IPS-18a (cell line): ENCODE results near the gene PRPF19.

ENCODE experiments used
- H3K27ac ChIP-seq: one replicate; pipeline ENCODE4 v1.5.1; 2013; ENCODE audit warnings: low read length
- H3K27me3 ChIP-seq: one replicate; pipeline ENCODE4 v1.6.1; 2013; ENCODE audit warnings: mild to moderate bottlenecking, low read length; ENCODE audit not compliant: control insufficient read depth, insufficient read depth
- H3K36me3 ChIP-seq: one replicate; pipeline ENCODE4 v1.6.1; 2013; ENCODE audit warnings: low read depth, low read length; ENCODE audit not compliant: control insufficient read depth
- H3K4me1 ChIP-seq: one replicate; pipeline ENCODE4 v1.6.1; 2013; ENCODE audit warnings: low read depth, low read length; ENCODE audit not compliant: control insufficient read depth
- H3K4me3 ChIP-seq: one replicate; pipeline ENCODE4 v1.5.1; 2013; ENCODE audit warnings: low read length
- H3K9ac ChIP-seq: one replicate; pipeline ENCODE4 v1.6.1; 2013; ENCODE audit warnings: mild to moderate bottlenecking, low read length, moderate library complexity
- H3K9me3 ChIP-seq: one replicate; pipeline ENCODE4 v1.6.1; 2013; ENCODE audit warnings: low read depth, low read length; ENCODE audit not compliant: control insufficient read depth

PRPF19 gene

GRCh38 chr11:60946601-60947264 is 40.3 kb upstream of the PRPF19 start:
- H3K9me3 ChIP-seq, result no peaks in the 10 kb centered on the region
- no peak overlapping the region for H3K9ac ChIP-seq
- H3K27me3 ChIP-seq, result peaks cover 16% of the 10 kb centered on the region
- no peaks in the 10 kb centered on the region for H3K36me3 ChIP-seq
- no peak overlapping the region for H3K27ac ChIP-seq
- no peaks in the 10 kb centered on the region for H3K4me1 ChIP-seq
- H3K4me3 ChIP-seq, result no peak overlapping the region

DNA sequence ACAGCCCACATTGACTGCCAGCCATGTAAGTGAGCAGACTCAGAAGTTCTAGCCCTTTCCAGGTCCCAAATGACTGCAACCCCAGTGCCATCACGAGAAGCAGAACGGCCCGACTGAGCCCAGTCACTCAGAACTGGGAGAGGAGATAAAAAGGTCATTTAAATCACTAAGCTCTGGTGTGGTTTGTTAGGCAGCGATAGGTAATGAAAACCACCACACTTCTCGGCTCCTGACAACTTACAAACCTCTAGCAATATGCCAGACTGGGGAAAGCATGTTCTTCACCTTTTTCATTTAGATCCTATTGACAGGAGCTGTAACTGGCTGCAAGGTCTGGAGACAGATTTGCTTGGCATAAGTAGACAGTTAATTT is 38.9 kb upstream of the PRPF19 start:
- Histone ChIP-seq H3K4me1 (no peaks in the 10 kb centered on the region), H3K27me3 (peaks cover 8% of the 10 kb centered on the region), H3K9ac (no peak overlapping the region), H3K4me3 (no peak overlapping the region), H3K9me3 (no peaks in the 10 kb centered on the region), H3K36me3 (no peaks in the 10 kb centered on the region), H3K27ac (no peak overlapping the region)

DNA sequence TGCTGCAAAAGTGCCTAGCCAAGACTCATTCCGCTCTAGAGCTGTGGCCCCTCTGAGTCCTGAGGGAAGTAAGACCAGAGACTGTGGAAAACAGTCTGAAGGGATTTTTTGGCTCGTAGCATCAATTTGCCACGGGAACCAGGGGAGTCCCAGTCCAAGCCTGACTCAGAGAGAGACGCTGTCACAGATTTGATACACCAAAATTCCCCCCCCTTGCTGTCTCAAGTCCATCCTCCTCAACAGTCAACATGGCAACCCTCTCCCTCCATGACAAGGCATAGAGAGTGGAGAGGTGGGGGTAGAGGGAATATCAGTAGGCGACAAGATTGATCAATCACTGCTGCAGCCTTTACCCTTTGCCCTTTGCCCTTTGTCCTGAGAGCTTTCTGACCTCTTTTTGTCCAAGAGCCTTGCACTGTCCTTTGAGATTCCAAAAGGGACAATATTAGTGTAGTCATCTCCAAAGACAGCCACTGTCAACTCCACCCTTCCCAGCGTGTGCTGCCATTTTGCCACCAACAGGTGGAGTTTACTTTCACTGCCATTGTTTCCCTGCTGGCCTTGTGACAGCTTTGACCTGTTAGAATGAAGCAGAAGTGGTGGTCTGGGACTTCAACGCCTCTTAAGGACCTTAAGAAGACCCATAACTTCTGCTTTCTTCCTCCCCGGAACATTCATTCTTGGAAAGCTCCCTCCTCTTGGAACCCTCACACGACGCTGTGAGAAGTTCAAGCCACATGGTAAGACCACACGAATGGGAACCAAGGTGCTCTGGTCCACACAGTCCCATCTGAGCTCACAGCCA is 38.3 kb upstream of the PRPF19 start:
- Histone ChIP-seq H3K4me3 (no peak overlapping the region), H3K9me3 (no peaks in the 10 kb centered on the region), H3K27me3 (peaks cover 3% of the 10 kb centered on the region)

DNA sequence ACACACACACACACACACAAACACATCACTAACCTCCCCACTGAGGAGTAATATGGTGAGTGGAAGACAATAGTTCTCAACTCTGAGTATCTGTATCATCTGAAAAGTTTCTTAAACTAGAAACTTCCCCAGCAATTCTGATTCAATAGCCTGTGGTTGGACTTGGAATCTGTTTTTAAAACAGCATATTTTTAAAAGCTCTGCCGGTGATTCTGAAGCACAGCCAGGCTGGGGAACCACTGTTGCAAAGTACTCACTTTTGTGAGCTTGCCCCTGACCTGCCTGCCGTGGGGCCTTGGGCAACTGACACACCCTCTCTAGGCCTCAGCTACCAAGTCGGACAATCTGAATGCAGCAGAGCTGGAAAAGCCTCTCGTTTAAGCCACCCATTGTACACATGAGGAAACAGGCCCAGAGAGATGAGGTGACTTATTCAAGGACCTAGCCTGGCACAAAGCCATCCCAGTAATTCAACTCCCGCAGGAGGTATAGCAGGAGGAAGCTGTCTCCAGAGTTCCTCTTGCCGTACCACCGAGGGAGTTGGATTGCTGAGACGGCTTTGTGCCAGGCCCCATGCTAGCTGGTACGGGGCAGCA is 36.7 kb upstream of the PRPF19 start:
- H3K4me1 ChIP-seq, result no peaks in the 10 kb centered on the region
- H3K27ac ChIP-seq, result no peak overlapping the region
- no peak overlapping the region for H3K4me3 ChIP-seq
- H3K36me3 ChIP-seq, result no peaks in the 10 kb centered on the region
- H3K9me3 ChIP-seq, result no peaks in the 10 kb centered on the region
- H3K9ac ChIP-seq, result no peak overlapping the region
- no peaks in the 10 kb centered on the region for H3K27me3 ChIP-seq

More for the DNA sequence above, 38.3 kb upstream of the PRPF19 start:
- H3K4me1 ChIP-seq, result no peaks in the 10 kb centered on the region
- no peak overlapping the region for H3K27ac ChIP-seq
- H3K9ac ChIP-seq, result no peak overlapping the region
- H3K36me3 ChIP-seq, result no peaks in the 10 kb centered on the region

- Histone ChIP-seq H3K4me3 (no peak overlapping the region), H3K27me3 (no peaks in the 10 kb centered on the region), H3K4me1 (no peaks in the 10 kb centered on the region), H3K27ac (no peak overlapping the region), H3K9ac (no peak overlapping the region), H3K9me3 (no peaks in the 10 kb centered on the region), H3K36me3 (no peaks in the 10 kb centered on the region)
These were observed 35.8 kb upstream of the PRPF19 start for GRCh38 chr11:60942219-60942618.

GRCh38 chr11:60941371-60942119 is 35.2 kb upstream of the PRPF19 start:
- Histone ChIP-seq H3K27ac (no peak overlapping the region), H3K9ac (no peak overlapping the region), H3K27me3 (no peaks in the 10 kb centered on the region), H3K4me3 (no peak overlapping the region), H3K36me3 (no peaks in the 10 kb centered on the region), H3K4me1 (no peaks in the 10 kb centered on the region), H3K9me3 (no peaks in the 10 kb centered on the region)

DNA sequence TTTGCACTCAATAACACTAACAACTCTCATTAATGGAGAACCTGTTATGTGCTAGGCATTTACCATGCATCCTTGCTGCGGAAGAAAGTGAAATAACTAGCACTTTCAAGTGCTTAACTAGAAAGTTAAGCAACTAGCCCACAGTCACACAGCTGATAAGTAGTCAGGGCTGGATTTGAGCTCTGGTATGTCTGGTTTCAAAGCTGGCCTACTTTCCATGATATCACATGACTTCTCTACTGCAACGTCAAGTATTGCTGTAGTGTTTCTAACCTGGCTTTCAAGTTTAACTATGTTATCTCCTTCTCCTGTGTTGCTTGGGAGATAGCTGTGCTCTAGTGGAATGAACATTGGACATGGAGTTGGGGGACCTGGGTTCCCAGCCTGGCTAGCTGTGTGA is 33.5 kb upstream of the PRPF19 start:
- no peak overlapping the region for H3K4me3 ChIP-seq
- peaks cover under 1% of the 10 kb centered on the region for H3K36me3 ChIP-seq
- H3K27ac ChIP-seq, result no peak overlapping the region
- H3K9ac ChIP-seq, result no peak overlapping the region
- no peaks in the 10 kb centered on the region for H3K27me3 ChIP-seq
- no peaks in the 10 kb centered on the region for H3K9me3 ChIP-seq
- H3K4me1 ChIP-seq, result no peaks in the 10 kb centered on the region

GRCh38 chr11:60939301-60939700 is 32.9 kb upstream of the PRPF19 start:
- no peak overlapping the region for H3K9ac ChIP-seq
- H3K9me3 ChIP-seq, result no peaks in the 10 kb centered on the region
- no peaks in the 10 kb centered on the region for H3K27me3 ChIP-seq
- peaks cover 3% of the 10 kb centered on the region for H3K36me3 ChIP-seq
- H3K4me1 ChIP-seq, result no peaks in the 10 kb centered on the region
- no peak overlapping the region for H3K27ac ChIP-seq
- H3K4me3 ChIP-seq, result no peak overlapping the region

GRCh38 chr11:60938500-60938899 is 32.1 kb upstream of the PRPF19 start:
- no peaks in the 10 kb centered on the region for H3K9me3 ChIP-seq
- H3K4me1 ChIP-seq, result no peaks in the 10 kb centered on the region
- no peak overlapping the region for H3K27ac ChIP-seq
- peaks cover 3% of the 10 kb centered on the region for H3K36me3 ChIP-seq
- no peak overlapping the region for H3K4me3 ChIP-seq
- H3K27me3 ChIP-seq, result no peaks in the 10 kb centered on the region
- no peak overlapping the region for H3K9ac ChIP-seq

DNA sequence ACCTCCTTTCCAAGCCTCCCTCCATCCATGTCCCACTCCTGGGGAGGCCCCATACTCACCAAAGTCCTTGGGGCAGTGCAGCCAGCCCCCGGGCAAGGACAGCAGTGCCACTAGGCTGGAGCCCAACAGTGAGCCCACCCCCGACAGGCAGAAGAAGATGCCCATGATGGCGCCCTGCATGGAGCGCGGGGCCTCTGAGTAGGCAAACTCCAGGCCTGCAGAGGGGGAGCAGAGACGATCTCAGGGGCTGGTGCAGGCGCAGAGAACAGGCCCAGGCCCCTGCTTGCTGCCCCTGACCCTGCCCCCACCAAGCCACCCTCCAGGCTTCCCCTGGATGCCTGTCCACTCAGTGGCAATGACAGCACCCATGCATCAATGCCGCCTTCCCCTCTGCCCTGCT is 31.4 kb upstream of the PRPF19 start:
- Histone ChIP-seq H3K27ac (no peak overlapping the region), H3K4me3 (no peak overlapping the region), H3K9me3 (no peaks in the 10 kb centered on the region), H3K9ac (no peak overlapping the region), H3K4me1 (peaks cover under 1% of the 10 kb centered on the region), H3K36me3 (peaks cover 3% of the 10 kb centered on the region), H3K27me3 (no peaks in the 10 kb centered on the region)

DNA sequence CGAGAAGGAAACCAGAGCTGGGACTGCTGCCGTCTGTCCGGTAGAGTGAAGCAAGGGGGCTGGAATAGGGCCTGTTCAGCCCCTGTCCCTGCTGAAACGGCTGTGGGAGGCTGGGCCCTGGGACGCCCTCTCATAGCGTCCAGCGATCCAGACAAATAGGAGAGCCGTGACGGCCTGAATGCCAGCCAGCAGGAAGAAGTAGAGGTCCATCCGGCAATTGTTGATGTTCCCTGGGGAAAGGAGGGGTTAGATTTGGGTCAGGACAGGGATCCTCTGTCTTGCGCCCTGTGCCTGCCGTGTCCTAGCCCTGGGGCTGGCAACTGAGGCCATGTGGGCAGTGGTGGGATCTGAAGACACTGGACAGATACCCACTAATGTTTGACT is 30.8 kb upstream of the PRPF19 start:
- Histone ChIP-seq H3K9ac (no peak overlapping the region), H3K4me3 (no peak overlapping the region), H3K27ac (no peak overlapping the region), H3K4me1 (peaks cover 3% of the 10 kb centered on the region), H3K27me3 (no peaks in the 10 kb centered on the region), H3K36me3 (peaks cover 5% of the 10 kb centered on the region), H3K9me3 (no peaks in the 10 kb centered on the region)
